Measurements from ENCODE around the gene ARHGAP29.

The ARHGAP29 gene

DNA sequence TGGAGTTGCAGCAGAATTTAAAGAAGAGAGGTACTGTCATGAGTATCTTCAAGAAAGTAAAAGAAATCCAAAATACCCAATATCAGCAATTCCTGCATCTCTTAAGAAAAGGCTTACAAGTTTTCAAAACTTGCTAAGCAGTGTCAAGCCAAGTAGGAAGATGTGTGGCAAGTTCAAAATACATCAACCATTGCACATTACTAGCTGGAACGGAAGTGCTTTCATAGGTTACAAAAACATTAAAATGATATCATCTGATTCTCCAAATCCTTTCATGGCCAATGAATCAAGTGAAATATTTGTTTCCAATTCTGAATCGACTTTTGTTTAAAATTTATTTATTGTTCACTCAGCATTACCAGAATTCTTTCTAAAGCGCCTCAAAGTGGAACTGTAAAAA, 110.7 kb downstream of the ARHGAP29 start:
- in situ Hi-C loops (cut with HindIII; ENCODE audit: low sequenced_read_pairs): no loop called here

DNA sequence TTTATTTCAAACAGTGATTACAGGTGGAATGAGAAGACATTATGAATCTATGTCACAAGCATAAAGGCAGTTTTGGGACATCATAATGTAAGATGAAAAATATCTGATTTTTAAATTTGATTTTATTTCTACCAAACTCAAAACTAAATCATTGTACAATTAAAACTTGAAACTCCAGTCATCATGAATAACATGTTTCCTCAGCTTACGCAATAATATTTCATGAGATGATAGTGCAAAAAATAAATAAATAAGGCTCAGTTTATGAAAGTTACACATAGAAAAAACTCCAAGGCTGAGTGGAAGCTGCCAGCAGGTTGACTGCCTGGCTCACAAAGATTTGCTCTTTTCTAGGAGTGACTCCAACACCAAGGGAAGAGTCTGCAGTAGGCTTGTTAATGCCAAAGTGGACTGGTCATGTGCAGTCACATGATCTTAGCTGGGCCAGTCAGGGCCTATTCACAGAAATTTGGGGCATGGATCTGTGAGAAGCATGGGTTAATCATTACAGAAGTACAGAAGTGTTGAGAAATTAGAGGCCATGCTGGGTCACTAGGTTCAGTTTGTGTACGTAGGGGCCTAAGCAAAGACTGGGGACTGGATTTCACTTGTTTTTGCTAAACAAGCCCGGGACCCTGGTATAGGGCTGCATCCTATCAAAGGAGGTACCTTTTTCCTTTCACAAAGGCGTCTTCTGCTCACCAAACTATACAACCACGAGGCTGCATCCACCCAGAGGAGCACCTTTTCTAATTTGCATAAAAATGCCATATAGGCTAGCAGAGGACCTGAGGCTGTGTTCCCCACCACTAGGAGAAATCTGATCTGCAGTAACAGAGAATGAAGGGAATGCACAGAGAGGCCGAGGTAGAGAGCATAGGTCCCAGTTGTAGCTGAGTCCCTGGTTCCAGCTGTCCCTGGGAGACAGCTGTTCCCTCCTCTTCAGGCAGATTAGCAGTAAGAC, 111.6 kb downstream of the ARHGAP29 start:
- in situ Hi-C loops (cut with HindIII; ENCODE audit: low sequenced_read_pairs): no loop called here

DNA sequence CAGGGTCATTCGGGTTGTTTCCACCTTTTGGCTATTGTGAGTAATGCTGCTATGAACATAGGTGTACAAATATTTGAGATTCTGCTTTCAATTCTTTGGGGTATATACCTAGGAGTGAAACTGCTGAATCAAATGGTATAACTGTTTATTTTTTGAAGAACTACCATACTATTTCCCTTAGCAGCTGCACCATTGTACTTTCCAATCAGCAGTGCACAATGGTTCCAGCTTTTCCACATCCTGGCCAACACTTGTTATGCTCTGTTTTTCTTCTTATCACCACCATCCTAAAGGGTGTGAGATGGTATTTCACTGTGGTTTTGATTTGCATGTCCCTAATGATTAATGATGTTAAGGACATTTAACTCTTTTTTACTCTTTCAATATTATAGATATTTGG, 112.8 kb downstream of the ARHGAP29 start:
- in situ Hi-C loops (cut with HindIII; ENCODE audit: low sequenced_read_pairs): loop anchor here (5.0 kb wide), 1 partner anchor 47 kb away; no protein-coding TSS in a partner anchor

DNA sequence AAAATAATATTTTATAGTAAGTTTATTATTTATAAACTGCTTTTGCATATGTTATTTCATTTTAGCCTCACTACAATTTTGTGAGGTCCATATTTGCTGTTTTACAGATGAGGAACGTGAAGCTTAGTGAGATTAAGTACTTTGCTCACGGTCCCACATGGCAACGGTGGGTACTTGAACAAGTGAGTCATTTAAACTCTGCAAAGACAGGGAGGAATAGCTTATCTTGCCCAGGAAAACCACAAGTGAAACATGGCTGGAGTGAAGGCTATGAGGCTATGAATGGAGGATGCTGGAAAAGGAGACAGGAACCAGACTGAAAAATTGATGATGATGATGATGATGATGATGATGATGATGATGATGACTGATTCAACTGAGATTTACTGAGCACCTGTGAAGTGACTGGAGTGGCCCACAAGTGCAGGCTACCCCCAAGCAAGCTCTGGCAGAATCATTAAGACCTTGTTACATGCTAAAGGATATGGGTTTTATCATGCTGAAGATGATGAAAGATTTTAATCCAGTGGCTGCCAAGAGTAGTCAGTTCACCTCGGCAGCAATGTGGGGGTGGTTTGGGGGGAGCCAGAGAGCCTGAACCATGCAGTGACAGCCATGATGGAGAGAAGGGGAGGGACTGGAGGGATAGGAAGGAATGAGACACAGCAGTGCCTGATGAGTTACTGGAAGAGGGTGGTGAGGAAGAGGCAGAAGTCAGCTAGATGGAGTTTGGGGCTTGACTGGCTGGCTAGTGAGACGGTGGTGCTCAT, 115.0 kb downstream of the ARHGAP29 start:
- in situ Hi-C loops (cut with HindIII; ENCODE audit: low sequenced_read_pairs): loop anchor here (5.0 kb wide), 1 partner anchor 45 kb away; no protein-coding TSS in a partner anchor

Measured in DLD1 (cell line).